H1 (cell line): ENCODE results near the gene GTF3C5. TPM values are rescaled to one million over a fixed set of nuclear protein-coding genes. Genes with fewer than 3 reads are reported as not detected.

Source experiments
- CTCF ChIA-PET: fragments of 300-600 bp; sonication (Branson Sonifier 250); formaldehyde crosslinking; loops from one replicate; lab custom pipeline; 2021; ENCODE audit not compliant: partially characterized antibody; lab: Charles Lee
- POLR2A ChIA-PET: fragments of 300-600 bp; sonication (Branson Sonifier 250); formaldehyde crosslinking; loops from one replicate; lab custom pipeline; 2021; ENCODE audit warnings: inconsistent platforms; ENCODE audit not compliant: partially characterized antibody; lab: Charles Lee
- DNase-seq, 2 experiments: peaks; one replicate each; pipeline versions ENCODE4 v3.0.0 to v3.0.0-alpha.2; 2010 to 2022; ENCODE audit warnings: low spot score in 2 of 2, low read depth in 1 of 2, mixed read lengths in 1 of 2
- FAIRE-seq: peaks from 2 replicates; lab custom pipeline; 2011; peaks lifted over from hg19 to GRCh38; lab: Jason Lieb, UNC
- H2AFZ ChIP-seq: 2 replicates; pipeline ENCODE4 v1.8.1; 2012; ENCODE audit warnings: low read length, inconsistent platforms
- H2AK5ac ChIP-seq: 2 replicates; pipeline ENCODE4 v1.6.1; 2013; ENCODE audit warnings: low read depth, low read length
- H2BK120ac ChIP-seq: replicated peaks from 2 replicates; pipeline ENCODE3; 2013; ENCODE audit warnings: low read depth, low read length, inconsistent platforms
- H2BK12ac ChIP-seq: 2 replicates; pipeline ENCODE4 v1.6.1; 2013; ENCODE audit warnings: low read depth, low read length
- H2BK15ac ChIP-seq: 2 replicates; pipeline ENCODE4 v1.6.1; 2013; ENCODE audit warnings: low read length
- H2BK20ac ChIP-seq: 2 replicates; pipeline ENCODE4 v1.6.1; 2013; ENCODE audit warnings: low read length
- H2BK5ac ChIP-seq: 2 replicates; pipeline ENCODE4 v1.6.1; 2013; ENCODE audit warnings: low read depth, low read length
- H3K14ac ChIP-seq: 2 replicates; pipeline ENCODE4 v1.6.1; 2013; ENCODE audit warnings: inconsistent platforms; ENCODE audit not compliant: insufficient read length
- H3K18ac ChIP-seq: 2 replicates; pipeline ENCODE4 v1.6.1; 2013; ENCODE audit warnings: low read length; ENCODE audit errors: extremely low read depth
- H3K23ac ChIP-seq: 2 replicates; pipeline ENCODE4 v1.6.1; 2013; ENCODE audit warnings: inconsistent platforms; ENCODE audit not compliant: insufficient read length
- H3K23me2 ChIP-seq: 2 replicates; pipeline ENCODE4 v1.6.1; 2013; ENCODE audit warnings: low read depth, low read length
- H3K27ac ChIP-seq: 2 replicates; pipeline ENCODE4 v1.6.1; 2011; ENCODE audit warnings: low read depth, low read length, inconsistent platforms
- H3K27me3 ChIP-seq, 4 experiments: replicated peaks in 1 of 4; 1 replicate in 1 of 4; 2 replicates in 3 of 4; pipeline versions ENCODE4 v1.6.1 to v1.8.1; 2011 to 2013; ENCODE audit warnings: low read length in 3 of 4, mild to moderate bottlenecking in 3 of 4, inconsistent platforms in 2 of 4, mixed read lengths in 2 of 4, moderate library complexity in 1 of 4; ENCODE audit not compliant: control insufficient read depth in 3 of 4, insufficient read depth in 3 of 4; ENCODE audit errors: extremely low read depth in 1 of 4
- H3K36me3 ChIP-seq, 4 experiments: 2 replicates each; pipeline versions ENCODE4 v1.6.1 to v1.8.1; 2011 to 2013; ENCODE audit warnings: mild to moderate bottlenecking in 4 of 4, low read length in 3 of 4, moderate library complexity in 2 of 4, control low read depth in 1 of 4, inconsistent platforms in 1 of 4; ENCODE audit not compliant: insufficient read depth in 4 of 4, control insufficient read depth in 2 of 4
- H3K4ac ChIP-seq: replicated peaks from 2 replicates; pipeline ENCODE3; 2013; ENCODE audit warnings: low read length, low read depth, mixed read lengths, inconsistent platforms; ENCODE audit not compliant: insufficient read length
- H3K4me1 ChIP-seq, 4 experiments: replicated peaks in 1 of 4; 1 replicate in 1 of 4; 2 replicates in 3 of 4; pipeline versions ENCODE4 v1.6.1 to v1.8.1; 2011 to 2013; ENCODE audit warnings: low read length in 3 of 4, inconsistent platforms in 2 of 4, mixed read lengths in 1 of 4; ENCODE audit not compliant: insufficient read depth in 4 of 4, control insufficient read depth in 3 of 4
- H3K4me2 ChIP-seq, 2 experiments: 2 replicates each; pipeline versions ENCODE4 v1.6.1 to v1.8.1; 2011 to 2013; ENCODE audit warnings: low read depth in 2 of 2, low read length in 2 of 2, control low read depth in 1 of 2, inconsistent platforms in 1 of 2, mild to moderate bottlenecking in 1 of 2; ENCODE audit not compliant: insufficient read depth in 1 of 2
- H3K4me3 ChIP-seq, 4 experiments: fragments of 200-600, 300-600 bp in 1 of 4; sonication (generic), shearing (Covaris generic), sonication (Bioruptor Twin) in 1 of 4; 2 replicates each; pipeline versions ENCODE4 v1.5.1 to v1.8.1; 2011 to 2016; ENCODE audit warnings: low read length in 4 of 4, low read depth in 3 of 4, control low read depth in 2 of 4, inconsistent platforms in 2 of 4, mild to moderate bottlenecking in 2 of 4, mixed read lengths in 1 of 4, moderate library complexity in 1 of 4; ENCODE audit not compliant: insufficient read depth in 2 of 4; ENCODE audit errors: extremely low read depth in 1 of 4
- H3K56ac ChIP-seq: replicated peaks from 2 replicates; pipeline ENCODE3; 2013; ENCODE audit warnings: low read depth, mild to moderate bottlenecking, mixed read lengths, low read length, inconsistent platforms; ENCODE audit not compliant: insufficient read length
- H3K79me1 ChIP-seq: 2 replicates; pipeline ENCODE4 v1.6.1; 2013; ENCODE audit warnings: low read depth, low read length, control low read depth
- H3K79me2 ChIP-seq, 2 experiments: 2 replicates each; pipeline versions ENCODE4 v1.6.1 to v1.8.1; 2012 to 2013; ENCODE audit warnings: low read length in 2 of 2, mild to moderate bottlenecking in 2 of 2, inconsistent platforms in 1 of 2; ENCODE audit not compliant: insufficient read depth in 2 of 2, control insufficient read depth in 1 of 2
- H3K9ac ChIP-seq, 4 experiments: replicated peaks in 1 of 4; 1 replicate in 1 of 4; 2 replicates in 3 of 4; pipeline versions ENCODE4 v1.6.1 to v1.8.1; 2011 to 2013; ENCODE audit warnings: low read depth in 3 of 4, low read length in 3 of 4, control low read depth in 2 of 4, mild to moderate bottlenecking in 2 of 4, moderate library complexity in 2 of 4, inconsistent platforms in 1 of 4; ENCODE audit errors: extremely low read depth in 1 of 4
- H3K9me3 ChIP-seq, 2 experiments: 2 replicates each; pipeline versions ENCODE4 v1.6.1 to v1.8.1; 2012 to 2013; ENCODE audit warnings: mild to moderate bottlenecking in 2 of 2, moderate library complexity in 2 of 2, control low read depth in 1 of 2, inconsistent platforms in 1 of 2, low read depth in 1 of 2, low read length in 1 of 2, mixed read lengths in 1 of 2; ENCODE audit not compliant: insufficient read depth in 2 of 2
- H4K20me1 ChIP-seq, 2 experiments: replicated peaks in 1 of 2; 2 replicates each; pipeline versions ENCODE3 to v1.8.1; 2011 to 2013; ENCODE audit warnings: inconsistent platforms in 2 of 2, low read length in 2 of 2, mild to moderate bottlenecking in 1 of 2; ENCODE audit not compliant: insufficient read depth in 2 of 2, control insufficient read depth in 1 of 2
- H4K5ac ChIP-seq: 2 replicates; pipeline ENCODE4 v1.6.1; 2013; ENCODE audit warnings: low read length, low read depth, mixed read lengths, inconsistent platforms; ENCODE audit not compliant: insufficient read length
- H4K8ac ChIP-seq: 2 replicates; pipeline ENCODE4 v1.8.0; 2013; ENCODE audit warnings: mild to moderate bottlenecking, moderate library complexity, low read length, inconsistent platforms; ENCODE audit not compliant: insufficient read depth; ENCODE audit errors: extremely low read depth
- H4K91ac ChIP-seq: replicated peaks from 2 replicates; pipeline ENCODE3; 2013; ENCODE audit warnings: low read length, mixed read lengths, inconsistent platforms; ENCODE audit not compliant: insufficient read length
- BRCA1 ChIP-seq: IDR thresholded peaks from 2 replicates; pipeline ENCODE4 v1.6.1; 2012; ENCODE audit warnings: low read depth, low read length, improper control_type of control experiment
- CBX5 ChIP-seq: fragments of 300-800, 300-1000 bp; sonication (generic); IDR thresholded peaks from 2 replicates; pipeline ENCODE4 v1.7.1; 2016; ENCODE audit warnings: antibody characterized with exemption, low read length, low read depth
- GABPA ChIP-seq: IDR thresholded peaks from 2 replicates; pipeline ENCODE4 v1.6.1; 2011; ENCODE audit warnings: mild to moderate bottlenecking, low read length, moderate library complexity, borderline replicate concordance; ENCODE audit not compliant: insufficient read depth
- JUND ChIP-seq: IDR thresholded peaks from 2 replicates; pipeline ENCODE4 v1.6.1; 2011; ENCODE audit warnings: mild to moderate bottlenecking, improper control_type of control experiment, low read length
- KDM1A ChIP-seq: fragments of 200-600, 300-600 bp; sonication (generic); IDR thresholded peaks from 2 replicates; pipeline ENCODE4 v1.7.1; 2016; ENCODE audit warnings: mild to moderate bottlenecking, low read length, borderline replicate concordance
- KDM5A ChIP-seq: fragments of 200-600 bp; IDR thresholded peaks from 2 replicates; pipeline ENCODE4 v1.7.1; 2012; ENCODE audit warnings: mild to moderate bottlenecking, low read length, inconsistent platforms, mixed read lengths
- RFX5 ChIP-seq: IDR thresholded peaks from 2 replicates; pipeline ENCODE4 v1.6.1; 2011; ENCODE audit warnings: low read depth, low read length, improper control_type of control experiment, borderline replicate concordance
- SIRT6 ChIP-seq: IDR thresholded peaks from one replicate; pipeline ENCODE4 v1.7.1; 2012; ENCODE audit warnings: low read length, inconsistent platforms
- SUZ12 ChIP-seq: fragments of 200-600 bp; sonication (generic); IDR thresholded peaks from 2 replicates; pipeline ENCODE4 v1.6.1; 2012; ENCODE audit warnings: mild to moderate bottlenecking, inconsistent platforms, low read length, moderate library complexity, mixed read lengths
- TAF7 ChIP-seq: optimal IDR thresholded peaks from 2 replicates; pipeline ENCODE3; 2011; ENCODE audit warnings: low read depth, mild to moderate bottlenecking, inconsistent platforms, low read length, moderate library complexity, borderline replicate concordance
- TEAD4 ChIP-seq: IDR thresholded peaks from 2 replicates; pipeline ENCODE4 v1.6.1; 2012; ENCODE audit warnings: low read depth, low read length, inconsistent platforms, mixed read lengths
- WGBS, 2 experiments: shearing (Covaris generic) in 1 of 2; methylation state at CpG; one replicate each; pipeline versions ENCODE4 v1.1.6 to v1.1.7; 2013 to 2015; ENCODE audit warnings: low lambda C conversion rate in 2 of 2, mixed read lengths in 2 of 2, inconsistent platforms in 1 of 2, low coverage in 1 of 2, missing lambda C conversion rate in 1 of 2; ENCODE audit not compliant: insufficient replicate concordance in 2 of 2, insufficient coverage in 1 of 2, insufficient read length in 1 of 2; ENCODE audit errors: extremely low coverage in 1 of 2, missing lambda C conversion rate in 1 of 2; 5-methylcytosine and 5-hydroxymethylcytosine counted together
- polyA plus RNA-seq, 7 experiments: library from polyadenylated mRNA; depleted of rRNA in 3 of 7; stranded (reverse) in 5 of 7; unstranded in 2 of 7; fragments of >200 nt in 5 of 7; fragments of 200-250 nt in 2 of 7; gene quantifications; 1 replicate in 5 of 7; 2 replicates in 1 of 7; 4 replicates in 1 of 7; pipeline versions ENCODE4 v1.2.1 to v1.2.3, GENCODE V29; 2011 to 2013; ENCODE audit warnings: missing spikeins in 2 of 7, mixed read lengths in 2 of 7
- total RNA-seq: library from RNA; stranded (reverse); fragmentation: NEBNext Ultra II Directional; extraction: Animal tissue kit (Norgen Biotek cat#: 25700); gene quantifications from 2 replicates; pipeline ENCODE4 v1.2.1, GENCODE V29; 2021
- TF ChIP-seq, protein P1 (sequence below): IDR thresholded peaks from 2 replicates; pipeline ENCODE4 v1.6.1; 2012; ENCODE audit warnings: inconsistent platforms
- TF ChIP-seq, protein P2 (sequence below): IDR thresholded peaks from 2 replicates; pipeline ENCODE4 v1.6.1; 2012; ENCODE audit warnings: low read length, inconsistent platforms

GTF3C5 gene
- total and polyA plus RNA-seq, 2 of the 8 experiments (the other 6 are each of a cell fraction or from before 2014, with no cell fraction given) = 78.7 to 87.1 TPM

- POLR2A ChIA-PET = interaction anchor here (0.9 kb wide), 1 partner anchor 14 kb away, joined by 3 read pairs; the partner anchor contains the start of gene GTF3C5
- Histone ChIP-seq H2BK15ac (no peak overlapping the region), H4K91ac (no peak overlapping the region), H3K56ac (no peak overlapping the region), H3K4me2 (no peak overlapping the region), H3K9me3 (no peaks in the 10 kb centered on the region), H4K8ac (no peak overlapping the region), H3K27ac (no peak overlapping the region), H3K4me1 (no peaks in the 10 kb centered on the region), H2BK5ac (no peak overlapping the region), H3K79me2 (peaks cover 0 to 14% of the 10 kb centered on the region in 2 experiments; a peak in 1 of 4 replicates), H3K14ac (no peak overlapping the region), H2AFZ (no peak overlapping the region), H4K5ac (no peak overlapping the region), H3K79me1 (peaks cover 4% of the 10 kb centered on the region), H3K4me3 (no peak overlapping the region), H3K27me3 (no peaks in the 10 kb centered on the region), H3K23ac (no peak overlapping the region), H3K9ac (no peak overlapping the region), H4K20me1 (peaks cover 6 to 22% of the 10 kb centered on the region in 2 experiments), H3K4ac (no peak overlapping the region), H2BK12ac (no peak overlapping the region), H3K23me2 (no peaks in the 10 kb centered on the region), H2BK20ac (no peak overlapping the region), H3K36me3 (peaks cover 20 to 43% (median 35%) of the 10 kb centered on the region in 4 experiments), H2AK5ac (no peak overlapping the region), H2BK120ac (no peak overlapping the region), H3K18ac (no peak overlapping the region)
- no peak for DNase-seq
- 90% methylated on average over 9 of the region's 11 CpGs; no CpG with 5 or more reads in 1 of the 2 experiments for WGBS, 2 experiments
- CTCF ChIA-PET = interaction anchor here (1.2 to 4.6 kb wide), 3 partner anchors 13 to 103 kb away, joined by 3 to 23 read pairs (median 4); no protein-coding TSS in a partner anchor
- FAIRE-seq = no peak
- TF ChIP-seq, protein P1, sequence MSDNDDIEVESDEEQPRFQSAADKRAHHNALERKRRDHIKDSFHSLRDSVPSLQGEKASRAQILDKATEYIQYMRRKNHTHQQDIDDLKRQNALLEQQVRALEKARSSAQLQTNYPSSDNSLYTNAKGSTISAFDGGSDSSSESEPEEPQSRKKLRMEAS = no peak
- TF ChIP-seq TAF7 = no peak
- no peak for TF ChIP-seq KDM5A
- no peak for TF ChIP-seq BRCA1
- no peak for TF ChIP-seq GABPA
- TF ChIP-seq, protein P2, sequence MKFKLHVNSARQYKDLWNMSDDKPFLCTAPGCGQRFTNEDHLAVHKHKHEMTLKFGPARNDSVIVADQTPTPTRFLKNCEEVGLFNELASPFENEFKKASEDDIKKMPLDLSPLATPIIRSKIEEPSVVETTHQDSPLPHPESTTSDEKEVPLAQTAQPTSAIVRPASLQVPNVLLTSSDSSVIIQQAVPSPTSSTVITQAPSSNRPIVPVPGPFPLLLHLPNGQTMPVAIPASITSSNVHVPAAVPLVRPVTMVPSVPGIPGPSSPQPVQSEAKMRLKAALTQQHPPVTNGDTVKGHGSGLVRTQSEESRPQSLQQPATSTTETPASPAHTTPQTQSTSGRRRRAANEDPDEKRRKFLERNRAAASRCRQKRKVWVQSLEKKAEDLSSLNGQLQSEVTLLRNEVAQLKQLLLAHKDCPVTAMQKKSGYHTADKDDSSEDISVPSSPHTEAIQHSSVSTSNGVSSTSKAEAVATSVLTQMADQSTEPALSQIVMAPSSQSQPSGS = no peak
- no peak for TF ChIP-seq JUND
- no peak for TF ChIP-seq CBX5
- TF ChIP-seq TEAD4 = no peak
- TF ChIP-seq SIRT6 = no peak
- no peak for TF ChIP-seq SUZ12
- no peak for TF ChIP-seq KDM1A
- no peak for TF ChIP-seq RFX5
Measured at GRCh38 chr9:133044661-133045060, 13.9 kb downstream of the GTF3C5 start.
